Measurements from ENCODE around the gene RERG. TPM values are rescaled to one million over a fixed set of nuclear protein-coding genes. Genes with fewer than 3 reads are reported as not detected.

The RERG gene
- total and polyA plus RNA-seq, 2 of the 4 experiments (the other 2 are of a cell fraction) = not detected

- H3K36me3 ChIP-seq (ENCODE audit: control insufficient read depth, insufficient read depth, low read length) = no peaks in the 10 kb centered on the region
- no peak overlapping the region for H3K9ac ChIP-seq (ENCODE audit: low read depth, low read length)
- H2BK120ac ChIP-seq (ENCODE audit: low read depth, low read length) = no peak overlapping the region
- ChIA-PET POLR2A (ENCODE audit: unreplicated experiment) (no interaction called here), CTCF (no interaction called here)
- no peak overlapping the region for H4K91ac ChIP-seq (ENCODE audit: insufficient read depth, low read depth, low read length)
- H3K18ac ChIP-seq (ENCODE audit: low read depth, low read length) = no peak overlapping the region
- no peak overlapping the region for H3K4ac ChIP-seq (ENCODE audit: low read depth, low read length)
- H2BK15ac ChIP-seq (ENCODE audit: low read depth, low read length) = no peak overlapping the region
- no peaks in the 10 kb centered on the region for H3K27me3 ChIP-seq (ENCODE audit: control insufficient read depth, insufficient read depth, low read length)
- no peak overlapping the region for H3K27ac ChIP-seq (ENCODE audit: insufficient read depth, low read length)
- H3K4me1 ChIP-seq (ENCODE audit: control insufficient read depth, insufficient read depth, low read length) = no peaks in the 10 kb centered on the region
- no peak overlapping the region for H4K8ac ChIP-seq (ENCODE audit: low read depth in 2 of 2, low read length in 2 of 2)
- H4K5ac ChIP-seq (ENCODE audit: low read depth, low read length) = no peak overlapping the region
- H2AFZ ChIP-seq (replicated peaks; ENCODE audit: low read length, poor library complexity) = no peak overlapping the region
- TF ChIP-seq POLR2A (IDR thresholded peaks at IDR 0.05; ENCODE audit: low read depth, low read length) (no peak), ELK1 (IDR thresholded peaks at IDR 0.05; ENCODE audit: borderline replicate concordance, low read depth, low read length) (no peak), FOS (IDR thresholded peaks at IDR 0.05; ENCODE audit: low read depth, low read length) (no peak), MAZ (IDR thresholded peaks at IDR 0.05; ENCODE audit: borderline replicate concordance, low read depth, low read length) (no peak), RAD21 (IDR thresholded peaks at IDR 0.05; ENCODE audit: low read length) (no peak), NFE2L2 (IDR thresholded peaks at IDR 0.05; ENCODE audit: low read depth, low read length) (no peak)
- H2BK20ac ChIP-seq (ENCODE audit: low read depth, low read length) = no peak overlapping the region
- no peaks in the 10 kb centered on the region for H4K20me1 ChIP-seq (ENCODE audit: insufficient read depth, low read length)
- H3K56ac ChIP-seq (ENCODE audit: extremely low read depth, insufficient read depth, low read length) = no peak overlapping the region
- no peak overlapping the region for H3K23ac ChIP-seq (ENCODE audit: low read depth, low read length)
- no peak overlapping the region for H2BK5ac ChIP-seq (ENCODE audit: low read depth, low read length, poor library complexity, severe bottlenecking)
- no peaks in the 10 kb centered on the region for H3K79me1 ChIP-seq (ENCODE audit: low read depth in 1 of 2, low read length in 2 of 2)
- no peak overlapping the region for H2AK5ac ChIP-seq (ENCODE audit: low read depth, low read length)
- no peak overlapping the region for H3K4me3 ChIP-seq (ENCODE audit: insufficient read depth, low read depth, low read length)
- H3K9me1 ChIP-seq (ENCODE audit: insufficient read depth, low read length) = no peaks in the 10 kb centered on the region
- H2AK9ac ChIP-seq (replicated peaks; ENCODE audit: low read depth, low read length, poor library complexity) = no peak overlapping the region
- H3K4me2 ChIP-seq (ENCODE audit: low read depth, low read length) = no peak overlapping the region
- dilution Hi-C loops (cut with HindIII; ENCODE audit: low sequenced_read_pairs, unreplicated experiment) = no loop called here
- no peak for DNase-seq
- H3K9me3 ChIP-seq (ENCODE audit: control insufficient read depth, insufficient read depth, low read length) = no peaks in the 10 kb centered on the region
- no CpG with 5 or more reads among the region's 3 CpGs for WGBS, 2 experiments (ENCODE audit: extremely low coverage in 2 of 2, insufficient read length in 1 of 2)
- in situ Hi-C loops (cut with MboI; ENCODE audit: low sequenced_read_pairs) = no loop called here
- H3K14ac ChIP-seq (replicated peaks; ENCODE audit: low read depth, low read length) = no peak overlapping the region
- no TSS peak for BruUV-seq (replicated peaks)
- intact Hi-C loops (cut with micrococcal nuclease) = no loop called here
- ATAC-seq (ENCODE audit: low read depth) = no peak
These were observed 27.3 kb downstream of the RERG start for GRCh38 chr12:15193946-15194345.

All from IMR-90 (cell line).